Erythroblast (primary cell): Measurements from ENCODE around the gene CDYL.

ENCODE experiments used
- GATA1 ChIP-seq: IDR thresholded peaks from 2 replicates; pipeline ENCODE4 v1.6.1; 2011; ENCODE audit warnings: low read depth, mild to moderate bottlenecking, control low read depth, low read length, moderate library complexity
- POLR2A ChIP-seq: IDR thresholded peaks from 2 replicates; pipeline ENCODE4 v1.6.1; 2011; ENCODE audit warnings: mild to moderate bottlenecking, low read length

GRCh38 chr6:4910037-4910760 lies 134.0 kb downstream of the CDYL start:
- TF ChIP-seq POLR2A (no peak), GATA1 (no peak)
